Subcutaneous adipose tissue (tissue), 4 donors: ENCODE data around the gene STEAP3. TPM values are rescaled to one million over a fixed set of nuclear protein-coding genes. Genes with fewer than 3 reads are reported as not detected.

Experiments used
- total RNA-seq, 4 donors: library from RNA; depleted of rRNA; stranded (reverse); fragments of >200 nt; gene quantifications; one replicate each; pipeline ENCODE4 v1.1.0, GENCODE V29; 2016
- TF ChIP-seq, protein P1 (sequence below): fragments of 450-650 bp; IDR thresholded peaks from one replicate; pipeline ENCODE4 v1.5.1; 2016; ENCODE audit warnings: low read depth, mild to moderate bottlenecking, control low read depth, antibody characterized with exemption, moderate library complexity

Gene STEAP3
- total RNA-seq, 4 donors from 2014 or later, result 11.0 to 17.9 (median 14.4) TPM

DNA sequence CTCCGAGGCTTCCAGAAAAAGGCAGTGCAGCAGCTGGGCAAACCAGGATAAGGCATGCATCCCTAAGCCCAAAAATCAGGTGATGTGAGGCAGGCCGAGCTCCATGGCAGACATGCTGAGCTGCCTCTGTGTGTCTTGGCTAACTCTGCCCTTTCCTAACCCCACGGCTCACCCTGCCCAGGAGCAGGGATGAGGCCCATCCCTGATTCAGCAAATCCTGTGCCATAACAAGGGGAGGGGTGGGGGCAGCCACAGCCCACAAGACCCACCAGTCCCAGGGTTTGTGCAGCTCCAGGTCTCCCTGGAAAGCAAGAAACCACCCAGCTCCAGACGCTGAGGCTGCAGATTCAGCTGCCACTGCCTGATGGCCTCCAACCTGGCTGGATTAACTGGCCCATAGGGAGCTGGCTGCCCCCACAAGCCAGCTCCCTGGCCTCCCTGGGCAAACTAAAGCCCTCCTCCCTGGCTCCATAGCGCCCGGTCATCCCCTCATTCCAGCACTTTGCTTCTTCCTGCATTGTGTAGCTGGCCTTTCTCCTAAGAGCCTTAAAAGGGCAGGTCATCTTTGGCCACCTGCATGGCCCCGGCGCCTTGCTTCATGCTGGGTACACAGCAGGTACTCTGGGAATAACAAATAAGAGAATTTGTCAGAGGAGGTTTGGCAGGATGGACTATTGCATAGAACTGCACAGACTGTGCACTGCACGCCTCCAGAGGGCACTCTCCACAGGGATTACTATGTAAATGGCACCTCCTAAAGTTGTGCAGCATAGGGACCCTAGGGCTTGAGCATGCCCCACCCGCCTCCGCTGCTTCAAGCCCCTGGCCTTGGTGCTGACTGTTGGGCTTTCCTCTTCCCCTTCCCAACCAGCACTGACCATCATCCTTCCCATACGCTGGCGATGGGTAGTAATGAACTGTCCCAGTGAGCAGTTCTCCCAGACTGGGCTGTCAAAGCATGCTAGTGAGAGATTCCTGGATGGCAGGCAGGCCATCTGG, 10.7 kb downstream of the STEAP3 start:
- TF ChIP-seq, protein P1, sequence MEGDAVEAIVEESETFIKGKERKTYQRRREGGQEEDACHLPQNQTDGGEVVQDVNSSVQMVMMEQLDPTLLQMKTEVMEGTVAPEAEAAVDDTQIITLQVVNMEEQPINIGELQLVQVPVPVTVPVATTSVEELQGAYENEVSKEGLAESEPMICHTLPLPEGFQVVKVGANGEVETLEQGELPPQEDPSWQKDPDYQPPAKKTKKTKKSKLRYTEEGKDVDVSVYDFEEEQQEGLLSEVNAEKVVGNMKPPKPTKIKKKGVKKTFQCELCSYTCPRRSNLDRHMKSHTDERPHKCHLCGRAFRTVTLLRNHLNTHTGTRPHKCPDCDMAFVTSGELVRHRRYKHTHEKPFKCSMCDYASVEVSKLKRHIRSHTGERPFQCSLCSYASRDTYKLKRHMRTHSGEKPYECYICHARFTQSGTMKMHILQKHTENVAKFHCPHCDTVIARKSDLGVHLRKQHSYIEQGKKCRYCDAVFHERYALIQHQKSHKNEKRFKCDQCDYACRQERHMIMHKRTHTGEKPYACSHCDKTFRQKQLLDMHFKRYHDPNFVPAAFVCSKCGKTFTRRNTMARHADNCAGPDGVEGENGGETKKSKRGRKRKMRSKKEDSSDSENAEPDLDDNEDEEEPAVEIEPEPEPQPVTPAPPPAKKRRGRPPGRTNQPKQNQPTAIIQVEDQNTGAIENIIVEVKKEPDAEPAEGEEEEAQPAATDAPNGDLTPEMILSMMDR, result no peak

DNA sequence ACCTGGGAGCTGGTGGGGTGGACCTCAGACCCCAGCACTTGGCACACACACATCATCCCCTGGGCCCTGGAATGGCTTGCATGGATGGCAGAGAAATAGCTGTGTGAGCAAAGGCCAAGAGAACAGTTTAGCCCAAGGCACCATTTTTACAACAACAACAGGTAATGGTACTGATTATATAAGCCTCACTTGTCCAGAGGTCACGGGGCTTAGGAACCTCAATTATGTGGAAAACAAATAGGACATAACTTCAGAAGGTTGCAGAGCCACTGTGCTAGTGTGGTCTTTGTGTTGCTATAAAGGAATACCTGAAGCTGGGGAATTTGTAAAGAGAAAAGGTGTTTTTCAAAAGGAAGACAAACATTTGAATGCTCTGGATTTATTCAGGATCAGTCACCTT, 13.2 kb downstream of the STEAP3 start:
- TF ChIP-seq, protein P1, result no peak

DNA sequence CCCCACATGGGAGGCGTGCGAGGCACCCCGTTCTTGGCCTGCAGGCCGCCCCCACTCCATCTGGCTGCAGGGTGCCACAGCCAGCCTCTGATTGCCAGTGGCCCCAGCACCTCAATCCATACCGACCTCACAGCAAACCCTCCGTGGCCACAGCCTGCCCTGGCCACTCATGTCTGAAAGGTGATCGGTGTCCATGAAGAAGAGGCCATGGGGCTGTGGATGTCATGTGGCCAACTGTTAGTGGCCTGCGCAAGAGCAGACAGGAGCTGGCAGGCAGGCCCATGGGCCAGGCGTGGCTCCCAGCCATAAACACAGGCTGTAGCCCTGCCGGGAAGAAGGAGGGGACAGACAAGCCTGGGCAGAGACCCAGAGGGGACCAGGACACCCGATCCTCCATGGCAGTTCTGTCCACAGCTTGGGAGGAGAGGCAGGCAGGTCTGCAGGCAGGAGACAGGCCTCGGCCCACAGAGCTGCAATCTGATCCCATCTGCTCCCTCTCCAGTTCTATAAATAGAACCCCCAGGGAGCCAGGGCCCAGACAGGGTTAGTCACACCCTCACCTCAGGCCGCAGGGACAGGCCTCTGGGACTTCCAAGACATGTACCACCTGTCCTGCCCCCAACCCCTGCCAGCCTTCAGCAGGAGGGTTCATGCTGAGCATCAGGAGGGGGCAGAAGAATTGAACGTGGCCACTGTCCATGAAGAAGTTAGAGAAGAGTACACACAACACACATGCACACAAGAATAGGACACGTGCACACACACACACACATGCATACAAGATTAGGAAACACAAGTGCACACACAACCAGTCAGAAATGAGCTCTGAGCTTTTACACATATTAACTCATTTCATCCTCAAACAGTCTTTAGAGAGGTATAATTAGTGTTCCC, 16.9 kb downstream of the STEAP3 start:
- TF ChIP-seq, protein P1, result no peak

DNA sequence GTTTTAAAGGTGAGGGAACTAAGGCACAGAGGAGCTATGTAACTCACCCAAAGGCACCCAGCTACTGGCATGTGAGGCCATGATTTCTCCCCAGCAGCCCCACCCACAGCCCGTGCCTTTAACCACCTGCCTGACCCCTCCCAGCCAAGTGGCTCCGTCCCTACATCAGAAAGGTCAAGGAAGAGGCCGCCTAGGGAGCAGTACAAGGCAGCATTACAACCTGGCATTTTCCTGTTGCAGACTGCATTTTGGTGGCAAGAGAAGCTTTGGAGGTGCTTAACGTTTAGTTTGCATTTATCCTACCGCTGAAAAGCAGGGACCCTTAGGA, 17.5 kb downstream of the STEAP3 start:
- TF ChIP-seq, protein P1, result no peak

DNA sequence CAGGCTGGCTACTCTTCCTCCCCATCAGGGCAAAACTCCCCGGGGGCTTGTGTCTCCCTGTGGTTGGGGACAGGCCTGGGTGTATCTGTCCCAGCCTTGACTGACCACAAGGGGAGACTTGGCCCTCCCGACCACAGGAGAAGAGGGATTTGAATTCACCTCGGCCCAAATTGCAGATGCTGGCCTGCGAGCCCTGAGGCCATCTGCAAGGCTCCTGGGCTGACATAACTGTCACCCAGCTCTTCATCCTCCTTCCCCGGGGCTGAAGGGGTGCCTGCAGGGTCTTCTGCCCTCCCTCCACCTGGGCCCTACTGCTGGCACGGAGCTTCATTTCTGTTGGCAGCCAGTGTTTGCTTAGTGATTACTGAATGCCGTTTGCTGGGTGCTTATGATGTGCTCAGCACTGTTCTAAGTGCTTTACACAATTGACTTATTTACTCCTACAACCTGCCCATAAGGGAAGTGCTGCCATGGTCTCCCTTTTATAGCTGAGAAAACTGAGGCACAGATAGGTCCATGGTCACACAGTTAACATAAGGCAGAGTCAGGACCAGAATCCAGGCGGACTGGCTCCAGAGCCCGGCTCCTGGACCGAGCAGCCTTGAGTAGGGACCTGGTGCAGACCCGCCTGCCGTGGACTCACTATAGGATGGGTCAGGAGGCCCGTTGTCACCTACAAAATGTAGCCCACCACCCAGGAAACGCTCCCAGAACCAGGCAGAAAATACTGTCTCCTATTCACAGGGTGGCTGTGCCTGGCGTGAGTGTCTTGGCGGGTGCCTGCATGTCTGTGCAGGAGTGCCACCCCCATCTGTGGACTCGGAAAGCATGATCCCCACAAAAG, 18.9 kb downstream of the STEAP3 start:
- TF ChIP-seq, protein P1, result no peak

DNA sequence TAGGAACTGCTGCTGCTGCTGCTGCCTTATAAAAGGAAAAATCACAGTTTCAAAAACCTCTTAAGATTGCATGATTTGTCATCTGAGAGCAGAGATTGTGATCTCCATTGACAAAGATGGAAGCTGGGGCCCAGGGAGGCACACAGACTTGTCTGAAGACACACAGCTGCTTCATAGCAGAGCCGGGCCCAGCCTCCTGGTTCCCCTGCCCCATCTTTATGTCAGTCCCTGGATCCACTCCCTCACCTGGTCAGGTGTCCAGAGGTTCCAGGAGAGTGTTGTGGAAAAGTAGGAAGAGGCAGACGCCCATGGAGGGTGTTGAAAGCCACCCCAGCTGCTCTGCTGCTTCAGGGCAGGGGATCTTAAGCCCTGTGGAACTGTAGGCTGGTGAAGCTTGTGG, 20.0 kb downstream of the STEAP3 start:
- TF ChIP-seq, protein P1, result no peak
